Measurements from ENCODE around the gene MRPS27.

GRCh38 chr5:72313141-72313540 is 6.9 kb downstream of the MRPS27 start:
- TF ChIP-seq CTCF (IDR thresholded peaks at IDR 0.05) (no peak), ZFX (IDR thresholded peaks at IDR 0.05; ENCODE audit: borderline replicate concordance) (no peak)

Measured in 22Rv1 (cell line).